ENCODE measurements around the gene SERTAD2.

The SERTAD2 gene

GRCh38 chr2:64686283-64686956 lies 32.7 kb upstream of the SERTAD2 start:
- no peak overlapping the region for H3K4me3 ChIP-seq (ENCODE audit: low read depth in 1 of 2, low read length in 2 of 2)
- H3K9me3 ChIP-seq (ENCODE audit: control insufficient read depth in 1 of 2, low read length in 2 of 2) = no peaks in the 10 kb centered on the region
- no peaks in the 10 kb centered on the region for H3K36me3 ChIP-seq (ENCODE audit: control insufficient read depth in 1 of 2, insufficient read depth in 2 of 2, low read length in 2 of 2)
- H3K27ac ChIP-seq (ENCODE audit: low read length) = no peak overlapping the region
- H3K4me1 ChIP-seq (ENCODE audit: control insufficient read depth in 1 of 2, insufficient read depth in 2 of 2, low read length in 2 of 2) = no peaks in the 10 kb centered on the region
- H3K27me3 ChIP-seq (ENCODE audit: low read depth, low read length) = no peaks in the 10 kb centered on the region

- no peaks in the 10 kb centered on the region for H3K9me3 ChIP-seq (ENCODE audit: control insufficient read depth in 1 of 2, low read length in 2 of 2)
- H3K36me3 ChIP-seq (ENCODE audit: control insufficient read depth in 1 of 2, insufficient read depth in 2 of 2, low read length in 2 of 2) = no peaks in the 10 kb centered on the region
- H3K27me3 ChIP-seq (ENCODE audit: low read depth, low read length) = no peaks in the 10 kb centered on the region
- no peaks in the 10 kb centered on the region for H3K4me1 ChIP-seq (ENCODE audit: control insufficient read depth in 1 of 2, insufficient read depth in 2 of 2, low read length in 2 of 2)
- H3K27ac ChIP-seq (ENCODE audit: low read length) = no peak overlapping the region
- no peak overlapping the region for H3K4me3 ChIP-seq (ENCODE audit: low read depth in 1 of 2, low read length in 2 of 2)
These were observed 31.7 kb upstream of the SERTAD2 start for GRCh38 chr2:64685430-64685829.

DNA sequence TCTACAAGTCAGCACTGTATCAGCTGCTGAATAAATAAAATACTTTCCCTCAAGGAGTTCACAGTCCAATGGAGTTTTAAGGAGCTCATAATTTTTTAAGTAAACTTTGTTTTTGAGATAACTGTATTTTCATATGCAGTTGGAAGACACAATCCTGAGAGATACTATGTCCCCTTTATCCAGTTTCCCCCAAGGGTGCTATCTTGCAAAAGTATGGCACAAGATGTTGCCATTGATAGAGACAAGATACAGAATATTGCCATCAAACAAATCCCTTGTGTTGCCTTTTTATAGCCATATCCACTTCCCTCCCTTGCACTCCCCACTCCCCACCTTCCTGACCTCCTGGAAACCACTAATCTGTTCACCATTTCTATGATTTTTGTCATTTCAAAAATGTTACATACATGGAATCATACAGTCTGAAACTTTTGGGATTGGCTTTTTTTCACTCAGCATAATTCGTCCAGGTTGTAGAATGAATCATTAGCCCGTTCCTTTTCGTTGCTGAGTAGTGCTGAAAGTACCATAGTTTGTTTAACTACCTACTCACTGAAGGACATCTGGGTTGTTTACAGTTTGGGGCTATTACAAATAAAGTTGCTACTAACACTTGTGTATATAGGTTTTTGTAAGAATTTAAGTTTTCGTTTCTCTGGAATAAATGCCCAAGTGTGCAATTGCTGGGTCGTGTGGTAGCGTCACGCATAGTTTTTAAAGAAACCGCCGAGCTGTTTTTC lies 30.2 kb upstream of the SERTAD2 start:
- Histone ChIP-seq H3K4me3 (ENCODE audit: low read depth in 1 of 2, low read length in 2 of 2) (no peak overlapping the region), H3K36me3 (ENCODE audit: control insufficient read depth in 1 of 2, insufficient read depth in 2 of 2, low read length in 2 of 2) (no peaks in the 10 kb centered on the region), H3K4me1 (ENCODE audit: control insufficient read depth in 1 of 2, insufficient read depth in 2 of 2, low read length in 2 of 2) (no peaks in the 10 kb centered on the region), H3K27ac (ENCODE audit: low read length) (no peak overlapping the region), H3K9me3 (ENCODE audit: control insufficient read depth in 1 of 2, low read length in 2 of 2) (no peaks in the 10 kb centered on the region), H3K27me3 (ENCODE audit: low read depth, low read length) (no peaks in the 10 kb centered on the region)

DNA sequence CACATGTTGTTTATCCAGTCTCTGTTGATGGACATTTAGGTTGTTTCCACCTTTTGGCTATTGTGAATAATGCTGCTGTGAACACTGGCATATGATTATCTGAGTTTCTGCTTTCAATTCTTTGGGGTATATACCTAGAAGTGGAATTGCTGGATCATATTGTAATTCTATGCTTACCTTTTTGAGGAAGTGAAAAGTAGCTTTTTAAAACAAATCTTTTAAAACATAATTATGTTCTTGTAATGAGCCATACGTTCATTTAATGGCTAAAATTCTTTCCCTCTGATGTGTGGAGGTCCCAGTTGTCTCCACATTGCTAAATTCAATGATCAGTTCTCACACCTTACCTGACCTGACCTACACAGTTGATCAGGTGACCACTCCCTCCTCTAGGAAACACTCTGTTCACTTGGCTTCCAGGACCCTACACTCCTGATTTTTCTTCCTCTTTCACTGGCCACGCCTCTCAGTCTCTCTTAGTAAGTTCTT lies 27.8 kb upstream of the SERTAD2 start:
- no peak overlapping the region for H3K27ac ChIP-seq (ENCODE audit: low read length)

DNA sequence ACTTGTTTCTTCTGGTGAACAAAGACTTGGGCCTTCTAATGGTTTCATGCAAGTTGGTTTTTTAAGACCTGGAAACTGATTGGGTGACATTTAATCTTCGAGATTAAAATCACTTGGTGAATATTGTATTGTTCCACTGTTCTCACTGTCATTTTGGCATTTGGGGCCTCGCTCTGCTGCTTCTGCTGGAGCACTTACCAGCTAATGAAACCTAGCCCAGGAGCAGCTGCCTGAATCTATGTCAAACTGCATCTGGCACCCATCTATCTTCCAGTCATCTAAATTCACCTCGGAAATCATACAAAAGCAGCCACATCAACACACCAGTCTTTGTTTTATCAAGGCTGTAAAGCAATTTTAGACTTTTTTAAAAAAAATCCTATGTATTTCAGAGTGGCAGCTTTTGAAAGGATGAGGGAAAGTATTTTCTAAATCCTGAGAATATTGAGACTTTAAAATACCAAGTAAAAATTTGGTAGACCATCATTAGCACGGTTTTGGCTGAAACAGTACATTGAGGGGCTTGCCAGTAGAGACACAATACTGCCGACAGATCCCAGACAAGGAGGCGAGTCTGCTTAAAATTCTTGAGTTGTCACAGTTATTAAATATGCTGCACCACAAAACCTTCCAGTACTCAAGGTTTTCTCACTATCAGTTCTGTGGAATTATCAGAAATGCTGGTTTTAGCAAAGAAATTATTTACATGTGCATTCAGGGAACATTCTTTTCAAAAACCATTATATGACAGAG lies 26.1 kb upstream of the SERTAD2 start:
- Histone ChIP-seq H3K4me3 (ENCODE audit: low read depth in 1 of 2, low read length in 2 of 2) (no peak overlapping the region), H3K36me3 (ENCODE audit: control insufficient read depth in 1 of 2, insufficient read depth in 2 of 2, low read length in 2 of 2) (no peaks in the 10 kb centered on the region), H3K27me3 (ENCODE audit: low read depth, low read length) (no peaks in the 10 kb centered on the region), H3K4me1 (ENCODE audit: control insufficient read depth in 1 of 2, insufficient read depth in 2 of 2, low read length in 2 of 2) (no peaks in the 10 kb centered on the region), H3K27ac (ENCODE audit: low read length) (no peak overlapping the region), H3K9me3 (ENCODE audit: control insufficient read depth in 1 of 2, low read length in 2 of 2) (no peaks in the 10 kb centered on the region)

More for the DNA sequence above, 27.8 kb upstream of the SERTAD2 start:
- Histone ChIP-seq H3K27me3 (ENCODE audit: low read depth, low read length) (no peaks in the 10 kb centered on the region), H3K4me1 (ENCODE audit: control insufficient read depth in 1 of 2, insufficient read depth in 2 of 2, low read length in 2 of 2) (no peaks in the 10 kb centered on the region), H3K36me3 (ENCODE audit: control insufficient read depth in 1 of 2, insufficient read depth in 2 of 2, low read length in 2 of 2) (no peaks in the 10 kb centered on the region), H3K9me3 (ENCODE audit: control insufficient read depth in 1 of 2, low read length in 2 of 2) (no peaks in the 10 kb centered on the region), H3K4me3 (ENCODE audit: low read depth in 1 of 2, low read length in 2 of 2) (no peak overlapping the region)

GRCh38 chr2:64678771-64679590 lies 25.3 kb upstream of the SERTAD2 start:
- Histone ChIP-seq H3K4me1 (ENCODE audit: control insufficient read depth in 1 of 2, insufficient read depth in 2 of 2, low read length in 2 of 2) (no peaks in the 10 kb centered on the region), H3K27ac (ENCODE audit: low read length) (no peak overlapping the region), H3K4me3 (ENCODE audit: low read depth in 1 of 2, low read length in 2 of 2) (no peak overlapping the region), H3K27me3 (ENCODE audit: low read depth, low read length) (no peaks in the 10 kb centered on the region), H3K9me3 (ENCODE audit: control insufficient read depth in 1 of 2, low read length in 2 of 2) (no peaks in the 10 kb centered on the region), H3K36me3 (ENCODE audit: control insufficient read depth in 1 of 2, insufficient read depth in 2 of 2, low read length in 2 of 2) (no peaks in the 10 kb centered on the region)

DNA sequence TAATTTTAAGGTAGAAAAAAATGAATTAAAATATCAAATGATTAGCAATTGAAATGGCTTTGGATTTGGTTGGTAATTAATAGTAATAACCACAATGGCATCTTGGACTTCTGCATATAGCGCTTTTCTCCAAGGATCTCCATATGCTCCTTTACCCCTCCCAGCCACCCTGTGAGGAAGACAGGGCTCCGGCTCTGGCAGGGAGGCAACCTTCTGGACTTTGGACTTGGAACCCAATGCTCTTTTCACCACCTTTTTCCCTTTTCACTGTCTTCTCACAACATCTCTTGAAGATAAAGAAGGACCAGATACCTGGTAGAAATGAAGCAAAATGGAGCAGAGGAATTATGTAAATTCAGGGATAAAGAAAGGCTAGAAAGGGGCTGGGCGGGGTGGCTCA lies 23.8 kb upstream of the SERTAD2 start:
- Histone ChIP-seq H3K27ac (ENCODE audit: low read length) (no peak overlapping the region), H3K36me3 (ENCODE audit: control insufficient read depth in 1 of 2, insufficient read depth in 2 of 2, low read length in 2 of 2) (no peaks in the 10 kb centered on the region), H3K4me1 (ENCODE audit: control insufficient read depth in 1 of 2, insufficient read depth in 2 of 2, low read length in 2 of 2) (no peaks in the 10 kb centered on the region), H3K27me3 (ENCODE audit: low read depth, low read length) (no peaks in the 10 kb centered on the region), H3K9me3 (ENCODE audit: control insufficient read depth in 1 of 2, low read length in 2 of 2) (no peaks in the 10 kb centered on the region), H3K4me3 (ENCODE audit: low read depth in 1 of 2, low read length in 2 of 2) (no peak overlapping the region)

- H3K4me1 ChIP-seq (ENCODE audit: control insufficient read depth in 1 of 2, insufficient read depth in 2 of 2, low read length in 2 of 2) = no peaks in the 10 kb centered on the region
- no peak overlapping the region for H3K27ac ChIP-seq (ENCODE audit: low read length)
- H3K4me3 ChIP-seq (ENCODE audit: low read depth in 1 of 2, low read length in 2 of 2) = no peak overlapping the region
- no peaks in the 10 kb centered on the region for H3K36me3 ChIP-seq (ENCODE audit: control insufficient read depth in 1 of 2, insufficient read depth in 2 of 2, low read length in 2 of 2)
- no peaks in the 10 kb centered on the region for H3K9me3 ChIP-seq (ENCODE audit: control insufficient read depth in 1 of 2, low read length in 2 of 2)
- no peaks in the 10 kb centered on the region for H3K27me3 ChIP-seq (ENCODE audit: low read depth, low read length)
These were observed 22.1 kb upstream of the SERTAD2 start for GRCh38 chr2:64675860-64676259.

GRCh38 chr2:64672708-64673107 lies 19.0 kb upstream of the SERTAD2 start:
- H3K27me3 ChIP-seq (ENCODE audit: low read depth, low read length) = no peaks in the 10 kb centered on the region
- H3K4me3 ChIP-seq (ENCODE audit: low read depth in 1 of 2, low read length in 2 of 2) = no peak overlapping the region
- no peaks in the 10 kb centered on the region for H3K36me3 ChIP-seq (ENCODE audit: control insufficient read depth in 1 of 2, insufficient read depth in 2 of 2, low read length in 2 of 2)
- no peaks in the 10 kb centered on the region for H3K4me1 ChIP-seq (ENCODE audit: control insufficient read depth in 1 of 2, insufficient read depth in 2 of 2, low read length in 2 of 2)
- H3K27ac ChIP-seq (ENCODE audit: low read length) = no peak overlapping the region
- no peaks in the 10 kb centered on the region for H3K9me3 ChIP-seq (ENCODE audit: control insufficient read depth in 1 of 2, low read length in 2 of 2)

DNA sequence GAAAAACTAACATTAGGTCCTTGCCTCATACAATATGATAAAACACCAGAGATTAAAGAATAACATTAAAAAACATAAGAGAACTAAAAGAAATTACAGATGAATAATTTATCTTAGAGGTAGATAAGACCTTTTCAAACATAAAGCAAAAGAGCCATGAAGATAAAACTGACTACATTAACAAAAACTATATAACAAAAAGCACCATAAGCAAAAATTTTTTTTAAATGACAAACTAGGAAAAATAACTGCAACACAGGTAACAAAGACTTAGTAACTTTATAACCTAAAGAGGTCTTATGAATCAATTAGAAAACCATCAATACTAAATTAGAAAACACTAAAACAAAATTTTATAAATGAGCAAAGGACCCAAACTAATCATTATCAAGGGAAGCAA lies 16.3 kb upstream of the SERTAD2 start:
- H3K9me3 ChIP-seq (ENCODE audit: control insufficient read depth in 1 of 2, low read length in 2 of 2) = no peaks in the 10 kb centered on the region
- H3K27me3 ChIP-seq (ENCODE audit: low read depth, low read length) = no peaks in the 10 kb centered on the region
- no peaks in the 10 kb centered on the region for H3K36me3 ChIP-seq (ENCODE audit: control insufficient read depth in 1 of 2, insufficient read depth in 2 of 2, low read length in 2 of 2)
- H3K27ac ChIP-seq (ENCODE audit: low read length) = no peak overlapping the region
- peaks cover 0 to 4% of the 10 kb centered on the region in 2 donors for H3K4me1 ChIP-seq (ENCODE audit: control insufficient read depth in 1 of 2, insufficient read depth in 2 of 2, low read length in 2 of 2)
- H3K4me3 ChIP-seq (ENCODE audit: low read depth in 1 of 2, low read length in 2 of 2) = no peak overlapping the region

DNA sequence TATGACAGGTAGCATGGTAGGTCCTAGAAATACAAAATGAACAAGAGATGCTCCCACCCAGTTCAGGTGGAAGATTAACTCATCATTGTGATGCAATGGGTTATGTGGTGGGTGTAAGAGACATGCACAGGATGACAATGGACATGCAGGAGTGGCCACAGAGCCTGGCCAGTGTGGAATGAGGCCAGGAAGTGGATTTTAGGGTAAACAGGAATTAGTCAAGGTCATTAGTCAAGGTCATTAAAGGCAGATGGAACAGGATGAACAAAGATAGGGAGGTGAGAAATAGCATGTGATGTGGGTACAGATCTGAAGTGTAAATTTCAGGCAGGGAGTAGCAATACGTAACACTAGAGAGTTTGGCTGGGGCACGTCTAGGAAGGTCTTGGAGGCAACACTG lies 15.6 kb upstream of the SERTAD2 start:
- Histone ChIP-seq H3K27me3 (ENCODE audit: low read depth, low read length) (no peaks in the 10 kb centered on the region), H3K9me3 (ENCODE audit: control insufficient read depth in 1 of 2, low read length in 2 of 2) (no peaks in the 10 kb centered on the region), H3K4me3 (ENCODE audit: low read depth in 1 of 2, low read length in 2 of 2) (no peak overlapping the region), H3K36me3 (ENCODE audit: control insufficient read depth in 1 of 2, insufficient read depth in 2 of 2, low read length in 2 of 2) (no peaks in the 10 kb centered on the region), H3K4me1 (ENCODE audit: control insufficient read depth in 1 of 2, insufficient read depth in 2 of 2, low read length in 2 of 2) (peaks cover 0 to 4% of the 10 kb centered on the region in 2 donors), H3K27ac (ENCODE audit: low read length) (no peak overlapping the region)

All from muscle layer of duodenum (tissue), 2 donors.